ENCODE results near the gene SMKR1. TPM values are rescaled to one million over a fixed set of nuclear protein-coding genes. Genes with fewer than 3 reads are reported as not detected.

Gene SMKR1
- total RNA-seq, 3 donors from 2014 or later (not counting 1 experiment from before 2014, with no cell fraction given): 4.9 to 9.7 (median 8.4) TPM

GRCh38 chr7:129454249-129454551 is 48.1 kb upstream of the SMKR1 start:
- H3K27me3 ChIP-seq (ENCODE audit: control insufficient read depth, insufficient read depth, low read length): no peaks in the 10 kb centered on the region
- H3K4me3 ChIP-seq (ENCODE audit: low read length): no peak overlapping the region
- no peak for TF ChIP-seq CTCF (IDR thresholded peaks at IDR 0.05)
- DNase-seq: no peak
- Mint-ChIP-seq H3K27ac (no peak overlapping the region), H3K4me1 (no peaks in the 10 kb centered on the region), H3K9me3 (no peaks in the 10 kb centered on the region), H3K27me3 (ENCODE audit: low read depth in 2 of 2) (no peaks in the 10 kb centered on the region), H3K4me3 (no peak overlapping the region), H3K36me3 (peaks cover 2% of the 10 kb centered on the region)
- H3K4me1 ChIP-seq (ENCODE audit: control insufficient read depth, insufficient read depth, low read length): no peaks in the 10 kb centered on the region
- no peaks in the 10 kb centered on the region for H3K9me3 ChIP-seq (ENCODE audit: control insufficient read depth, insufficient read depth, low read length)
- no peaks in the 10 kb centered on the region for H3K36me3 ChIP-seq (ENCODE audit: control insufficient read depth, insufficient read depth, low read length)
- intact Hi-C loops (cut with micrococcal nuclease): no loop called here
- WGBS (ENCODE audit: insufficient coverage): 96% methylated on average over 4 of the region's 4 CpGs
- no peak overlapping the region for H3K27ac ChIP-seq (ENCODE audit: low read length)
- ATAC-seq: no peak

- DNase-seq (no peak), ATAC-seq (no peak)
- Histone ChIP-seq H3K27ac (ENCODE audit: low read length) (no peak overlapping the region), H3K27me3 (ENCODE audit: control insufficient read depth, insufficient read depth, low read length) (no peaks in the 10 kb centered on the region), H3K4me3 (ENCODE audit: low read length) (no peak overlapping the region), H3K36me3 (ENCODE audit: control insufficient read depth, insufficient read depth, low read length) (no peaks in the 10 kb centered on the region), H3K4me1 (ENCODE audit: control insufficient read depth, insufficient read depth, low read length) (no peaks in the 10 kb centered on the region), H3K9me3 (ENCODE audit: control insufficient read depth, insufficient read depth, low read length) (no peaks in the 10 kb centered on the region)
- H3K4me1 Mint-ChIP-seq: no peaks in the 10 kb centered on the region
- H3K27ac Mint-ChIP-seq: no peak overlapping the region
- intact Hi-C loops (cut with micrococcal nuclease): no loop called here
- WGBS (ENCODE audit: insufficient coverage): 97% methylated on average over 10 of the region's 10 CpGs
- H3K9me3 Mint-ChIP-seq: no peaks in the 10 kb centered on the region
- TF ChIP-seq CTCF (IDR thresholded peaks at IDR 0.05): no peak
- no peaks in the 10 kb centered on the region for H3K36me3 Mint-ChIP-seq
- no peak overlapping the region for H3K4me3 Mint-ChIP-seq
- no peaks in the 10 kb centered on the region for H3K27me3 Mint-ChIP-seq (ENCODE audit: low read depth in 2 of 2)
These were observed 45.9 kb upstream of the SMKR1 start for GRCh38 chr7:129456421-129456820.

GRCh38 chr7:129457101-129457500 is 45.2 kb upstream of the SMKR1 start:
- no peak overlapping the region for H3K4me3 ChIP-seq (ENCODE audit: low read length)
- H3K36me3 ChIP-seq (ENCODE audit: control insufficient read depth, insufficient read depth, low read length): no peaks in the 10 kb centered on the region
- no peak overlapping the region for H3K4me3 Mint-ChIP-seq
- no peaks in the 10 kb centered on the region for H3K27me3 Mint-ChIP-seq (ENCODE audit: low read depth in 2 of 2)
- intact Hi-C loops (cut with micrococcal nuclease): no loop called here
- H3K27ac ChIP-seq (ENCODE audit: low read length): no peak overlapping the region
- TF ChIP-seq CTCF (IDR thresholded peaks at IDR 0.05): no peak
- ATAC-seq: no peak
- no peak for DNase-seq
- H3K4me1 ChIP-seq (ENCODE audit: control insufficient read depth, insufficient read depth, low read length): no peaks in the 10 kb centered on the region
- no peaks in the 10 kb centered on the region for H3K27me3 ChIP-seq (ENCODE audit: control insufficient read depth, insufficient read depth, low read length)
- no peak overlapping the region for H3K27ac Mint-ChIP-seq
- no peaks in the 10 kb centered on the region for H3K36me3 Mint-ChIP-seq
- no peaks in the 10 kb centered on the region for H3K9me3 ChIP-seq (ENCODE audit: control insufficient read depth, insufficient read depth, low read length)
- 85% methylated on average over 2 of the region's 3 CpGs for WGBS (ENCODE audit: insufficient coverage)
- no peaks in the 10 kb centered on the region for H3K9me3 Mint-ChIP-seq
- no peaks in the 10 kb centered on the region for H3K4me1 Mint-ChIP-seq

GRCh38 chr7:129458171-129458570 is 44.2 kb upstream of the SMKR1 start:
- H3K4me1 Mint-ChIP-seq: no peaks in the 10 kb centered on the region
- Histone ChIP-seq H3K4me3 (ENCODE audit: low read length) (no peak overlapping the region), H3K27me3 (ENCODE audit: control insufficient read depth, insufficient read depth, low read length) (no peaks in the 10 kb centered on the region), H3K9me3 (ENCODE audit: control insufficient read depth, insufficient read depth, low read length) (no peaks in the 10 kb centered on the region), H3K36me3 (ENCODE audit: control insufficient read depth, insufficient read depth, low read length) (no peaks in the 10 kb centered on the region), H3K27ac (ENCODE audit: low read length) (no peak overlapping the region), H3K4me1 (ENCODE audit: control insufficient read depth, insufficient read depth, low read length) (peaks cover 3% of the 10 kb centered on the region)
- H3K4me3 Mint-ChIP-seq: no peak overlapping the region
- ATAC-seq: no peak
- H3K36me3 Mint-ChIP-seq: no peaks in the 10 kb centered on the region
- H3K27me3 Mint-ChIP-seq (ENCODE audit: low read depth in 2 of 2): no peaks in the 10 kb centered on the region
- no peak for DNase-seq
- 95% methylated on average over 5 of the region's 5 CpGs for WGBS (ENCODE audit: insufficient coverage)
- intact Hi-C loops (cut with micrococcal nuclease): no loop called here
- H3K27ac Mint-ChIP-seq: no peak overlapping the region
- H3K9me3 Mint-ChIP-seq: no peaks in the 10 kb centered on the region
- TF ChIP-seq CTCF (IDR thresholded peaks at IDR 0.05): no peak
